Right ventricle myocardium inferior (tissue), 1 donor: Measurements from ENCODE around the gene MTRF1L. TPM values are rescaled to one million over a fixed set of nuclear protein-coding genes. Genes with fewer than 3 reads are reported as not detected.
"Not testable (repeated sequence)": the region's sequence is repeated elsewhere in the genome, so short reads cannot be mapped to it uniquely, and the experiment has no call there.

Source experiments
- ATAC-seq: fragments of 200-7000 bp; cut with Tn5 transposase; one replicate; pipeline ENCODE4 v1.9.1; 2020; ENCODE audit warnings: mild to moderate bottlenecking, moderate library complexity
- DNase-seq: peaks from one replicate; pipeline ENCODE4 v3.0.0; 2021; ENCODE audit errors: missing footprints
- intact Hi-C: fragments of 100-400 bp; cut with DNase I; formaldehyde crosslinking; loops from one replicate; pipeline ENCODE4 v1.11.0; 2022
- total RNA-seq: library from RNA; stranded (reverse); fragmentation: NEBNext Ultra II Directional; extraction: Animal tissue kit (Norgen Biotek cat#: 25700); gene quantifications from one replicate; pipeline ENCODE4 v1.2.1, GENCODE V29; 2021
- donor health status: DM: no; HTN: yes; CAD: no; lungs with severe emphysema.

MTRF1L gene
- total RNA-seq, 1 donor from 2014 or later = 30.8 TPM

DNA sequence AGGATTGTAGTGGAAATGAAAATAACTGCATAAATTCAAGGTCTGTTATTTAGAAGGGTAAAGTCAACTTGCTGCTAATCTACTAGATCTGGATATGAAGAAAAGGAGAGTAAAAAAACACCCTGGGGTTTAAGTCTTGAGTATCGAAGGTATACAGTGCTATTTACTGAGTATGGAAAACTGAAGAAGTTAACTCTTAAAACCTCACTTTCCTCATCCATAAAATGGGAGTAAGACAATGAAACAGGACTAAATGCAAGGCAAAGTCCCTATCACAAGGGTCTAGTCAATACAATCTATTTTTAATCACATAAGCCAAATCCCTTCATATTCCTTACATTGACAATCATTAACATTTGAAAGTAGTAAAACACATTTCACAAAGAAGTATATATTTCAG, 21.9 kb downstream of the MTRF1L start:
- intact Hi-C loops = no loop called here
- DNase-seq (no peak), ATAC-seq (no peak)

DNA sequence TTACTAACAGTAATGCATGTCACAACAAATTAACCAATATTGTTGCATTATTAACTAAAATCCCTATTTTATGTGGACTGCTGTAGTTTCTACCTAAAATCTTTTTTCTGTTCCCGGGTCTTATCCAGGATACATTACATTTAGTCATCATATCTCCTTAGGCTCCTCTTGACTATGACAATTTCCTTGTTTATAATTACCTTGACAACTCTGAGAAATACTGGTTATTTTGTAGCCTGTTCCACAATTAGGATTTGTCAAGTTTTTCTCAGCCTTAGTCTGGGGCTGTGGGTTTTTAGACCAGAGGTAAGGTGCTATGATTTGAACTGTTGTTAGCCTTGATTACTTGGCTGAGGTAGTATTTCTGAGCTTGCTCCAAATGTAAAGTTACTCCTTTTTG, 23.4 kb downstream of the MTRF1L start:
- DNase-seq = no peak
- intact Hi-C loops = no loop called here
- ATAC-seq = no peak

DNA sequence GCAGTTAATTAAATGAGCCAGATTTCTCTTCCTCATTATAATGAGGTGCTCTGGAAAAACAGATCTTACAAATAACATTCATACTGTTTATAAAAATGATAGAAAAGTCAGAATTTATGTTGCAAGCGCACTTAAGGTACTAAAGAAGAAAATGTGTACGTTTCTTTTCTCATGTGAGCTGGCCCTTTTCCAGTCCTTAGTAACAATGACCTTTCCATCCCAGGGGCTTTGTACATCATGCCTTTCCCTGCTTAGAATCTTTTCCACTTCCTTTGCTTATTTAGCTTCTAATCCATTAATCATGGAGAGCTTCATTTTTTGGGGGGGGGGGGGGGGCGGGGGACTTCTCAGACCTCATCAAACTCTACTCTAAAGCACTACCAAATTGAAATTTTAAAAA, 24.5 kb downstream of the MTRF1L start:
- ATAC-seq = no peak
- DNase-seq = no peak
- intact Hi-C loops = no loop called here

DNA sequence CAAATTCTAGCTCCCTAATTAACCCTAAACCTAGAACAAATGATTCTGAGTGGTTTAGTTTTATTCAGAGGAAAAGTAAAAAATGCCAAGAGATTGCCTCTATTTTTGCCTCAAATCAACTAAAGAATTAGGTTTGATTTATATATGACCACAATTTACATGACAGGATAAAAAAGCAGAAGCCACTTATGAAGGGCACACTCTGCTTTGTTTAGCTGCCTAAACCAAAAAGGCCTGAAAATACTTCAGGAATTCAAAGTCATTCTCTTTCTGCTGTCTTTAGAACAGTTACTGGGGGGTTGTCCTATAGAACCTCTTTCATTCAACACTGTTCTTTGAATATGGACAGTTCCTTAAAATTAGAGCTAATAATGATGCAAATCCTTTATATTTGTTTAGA, 25.0 kb downstream of the MTRF1L start:
- intact Hi-C loops = no loop called here
- ATAC-seq (no peak), DNase-seq (no peak)

DNA sequence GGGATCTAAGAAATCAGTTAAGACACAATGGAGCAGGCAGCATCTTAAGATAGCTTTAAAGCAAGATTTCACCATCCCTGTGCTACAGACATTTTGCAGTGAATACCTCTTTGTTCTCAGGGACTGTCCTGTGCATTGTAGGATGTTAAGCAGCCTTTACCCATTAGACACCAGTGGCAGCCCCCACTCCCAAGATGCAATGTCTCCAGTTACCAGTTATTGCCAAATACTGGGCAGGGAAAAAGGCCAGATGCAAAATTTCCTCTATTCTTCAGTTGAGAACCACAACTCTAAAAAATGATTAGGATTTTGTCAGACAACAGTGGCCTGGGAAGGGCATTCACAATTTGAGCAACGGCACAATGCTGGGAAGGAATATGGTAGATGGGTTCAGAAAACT, 25.8 kb downstream of the MTRF1L start:
- DNase-seq = no peak
- ATAC-seq = no peak
- intact Hi-C loops = no loop called here

DNA sequence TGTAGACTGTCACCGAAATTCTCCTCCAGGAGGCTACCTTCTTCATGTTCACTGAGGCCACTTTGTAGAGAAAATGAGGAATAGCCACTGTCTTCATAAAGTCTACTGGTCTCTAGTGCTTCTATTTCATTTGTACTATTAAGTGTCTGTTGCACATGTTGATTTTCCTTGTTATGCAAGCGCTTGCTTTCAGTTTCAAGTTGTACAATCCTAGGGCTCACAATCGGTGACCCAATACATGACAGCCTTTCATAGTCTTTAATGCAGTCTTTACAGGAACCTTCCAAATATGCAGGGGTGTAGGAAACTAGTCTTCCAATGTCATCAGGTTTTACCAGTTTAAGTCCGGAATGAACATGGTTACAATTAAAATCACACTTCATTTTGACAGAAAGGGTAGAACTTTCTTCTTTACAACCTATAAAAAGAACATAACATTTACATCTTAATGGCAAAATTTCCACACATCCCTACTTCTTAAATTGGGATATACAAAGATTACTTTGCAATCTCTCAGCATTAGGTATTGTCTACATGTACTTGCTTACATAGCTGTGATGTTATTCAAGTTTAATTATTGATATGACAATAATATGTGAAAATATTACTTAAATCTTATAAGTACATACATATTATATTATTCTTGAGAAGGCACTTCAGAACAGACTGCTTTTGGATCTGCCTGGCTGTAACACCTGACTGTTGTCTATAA, 27.1 kb downstream of the MTRF1L start:
- ATAC-seq = peak; percentile 54
- intact Hi-C loops = no loop called here
- no peak for DNase-seq

DNA sequence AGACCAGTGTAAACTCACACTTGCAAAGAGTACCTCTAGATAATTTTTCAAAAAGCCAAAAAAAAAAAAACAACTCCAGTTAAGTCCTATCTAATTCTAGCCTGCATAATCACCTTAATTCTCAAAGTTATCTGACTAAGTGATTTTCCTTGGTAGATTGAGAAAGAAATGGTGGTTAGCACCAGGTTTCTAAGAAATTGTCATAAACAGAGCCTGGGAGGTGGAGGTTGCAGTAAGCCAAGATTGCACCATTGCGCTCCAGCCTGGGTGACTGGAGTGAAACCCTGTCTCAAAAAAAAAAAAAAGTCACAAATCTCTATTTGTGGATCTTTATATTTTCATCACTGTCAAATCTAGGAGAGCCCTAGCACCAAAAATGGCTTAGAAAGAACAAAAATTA, 28.6 kb downstream of the MTRF1L start:
- intact Hi-C loops = no loop called here
- ATAC-seq (no peak), DNase-seq (no peak)

DNA sequence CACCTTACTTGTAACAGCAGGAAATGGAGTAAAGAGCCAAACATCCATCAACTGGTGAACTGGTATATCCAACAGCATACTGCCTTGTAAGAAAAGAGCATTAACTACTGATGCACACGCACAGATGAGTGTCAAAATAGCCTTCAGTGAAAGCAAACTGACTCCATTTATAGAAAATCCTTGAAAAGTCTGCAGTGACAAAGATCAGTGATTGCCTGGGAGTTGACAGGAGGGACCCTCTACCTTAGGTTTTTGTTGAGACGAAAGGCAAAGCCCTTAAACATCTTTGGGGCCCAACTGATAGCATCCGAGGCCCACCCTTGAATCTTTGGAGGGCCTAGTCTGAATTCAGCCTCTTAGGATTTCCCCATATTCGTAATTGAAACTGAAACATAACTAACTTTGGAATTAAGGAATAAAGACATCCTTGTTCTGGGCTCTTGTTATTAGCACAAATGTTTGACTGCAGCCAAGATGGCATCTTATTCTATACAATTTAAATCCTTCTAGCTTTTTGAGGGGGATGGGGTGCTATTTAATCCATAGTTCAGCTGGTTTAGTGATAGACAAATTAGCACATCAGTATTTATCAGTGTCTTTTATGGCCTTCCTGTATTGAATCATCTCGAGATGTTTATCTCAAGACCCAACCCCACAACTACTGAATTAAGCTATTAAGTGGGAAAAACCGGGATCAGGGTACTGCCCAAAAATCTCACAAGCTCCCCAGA, 32.7 kb downstream of the MTRF1L start:
- ATAC-seq (no peak), DNase-seq (no peak)
- intact Hi-C loops = no loop called here

DNA sequence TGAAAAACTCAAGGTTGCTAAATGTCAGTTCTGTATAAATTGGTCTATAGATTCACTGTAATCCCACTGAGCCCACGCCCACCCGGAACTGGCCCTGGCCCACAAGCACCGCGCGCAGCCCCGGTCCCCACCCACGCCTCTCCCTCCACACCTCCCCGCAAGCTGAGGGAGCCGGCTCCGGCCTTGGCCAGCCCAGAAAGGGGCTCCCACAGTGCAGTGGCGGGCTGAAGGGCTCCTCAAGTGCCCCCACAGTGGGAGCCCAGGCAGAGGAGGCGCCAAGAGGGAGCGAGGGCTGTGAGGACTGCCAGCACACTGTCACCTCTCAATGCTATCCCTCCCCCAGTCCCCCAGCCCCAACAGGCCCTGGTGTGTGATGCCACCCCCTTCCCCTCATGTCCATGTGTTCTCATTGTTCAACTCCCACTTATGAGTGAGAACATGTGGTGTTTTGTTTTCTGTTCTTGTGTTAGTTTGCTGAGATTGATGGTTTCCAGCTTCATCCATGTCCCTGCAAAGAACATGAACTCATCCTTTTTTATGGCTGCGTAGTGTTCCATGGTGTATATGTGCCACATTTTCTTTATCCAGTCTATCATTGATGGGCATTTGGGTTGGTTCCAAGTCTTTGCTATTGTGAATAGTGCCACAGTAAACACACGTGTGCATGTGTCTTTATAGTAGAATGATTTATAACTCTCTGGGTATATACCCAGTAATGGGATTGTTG, 36.2 kb downstream of the MTRF1L start:
- DNase-seq, ATAC-seq, intact Hi-C loops: not testable (repeated sequence)

DNA sequence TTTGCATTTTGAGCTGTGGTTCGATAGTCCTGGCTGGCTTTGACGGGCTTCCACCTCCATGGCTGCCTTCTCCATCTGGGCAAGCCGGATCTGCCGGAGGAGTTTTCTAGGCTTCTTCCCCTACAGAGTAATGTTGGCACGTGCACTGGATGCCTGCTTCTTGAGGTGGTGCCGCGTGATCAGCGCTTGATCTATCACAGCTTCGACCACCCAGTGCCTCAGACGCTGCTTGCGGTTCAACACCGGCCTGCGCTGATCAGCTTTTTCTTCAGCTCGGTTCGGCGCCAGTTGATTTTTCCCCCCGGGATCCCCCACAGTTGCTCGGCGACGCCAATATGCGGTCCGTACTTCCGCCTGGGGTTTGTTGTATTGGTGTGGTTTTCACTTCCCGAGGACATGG, 43.2 kb downstream of the MTRF1L start:
- ATAC-seq = no peak
- intact Hi-C loops = loop anchor here (10.0 kb wide), 1 partner anchor 405 kb away; no protein-coding TSS in a partner anchor
- no peak for DNase-seq

DNA sequence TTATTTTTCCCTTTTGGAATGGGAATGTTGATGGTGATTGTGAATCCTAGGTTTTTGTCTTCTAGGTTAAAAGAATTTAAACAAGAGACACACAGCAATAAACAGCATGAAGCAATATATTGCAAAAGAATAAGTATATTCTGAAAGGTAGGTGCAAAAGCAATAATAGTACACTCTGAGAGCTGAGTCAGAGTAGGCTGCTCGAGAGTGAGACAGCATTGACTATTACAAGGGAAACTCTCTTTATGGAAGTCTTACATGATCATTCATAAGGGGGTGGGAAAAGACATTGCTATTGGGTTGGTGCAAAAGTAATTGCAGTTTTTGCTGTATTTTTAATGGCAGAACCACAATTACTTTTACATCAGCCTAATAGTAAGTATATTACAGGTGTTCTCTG, 44.7 kb downstream of the MTRF1L start:
- intact Hi-C loops = loop anchor here (10.0 kb wide), 1 partner anchor 403 kb away; no protein-coding TSS in a partner anchor

DNA sequence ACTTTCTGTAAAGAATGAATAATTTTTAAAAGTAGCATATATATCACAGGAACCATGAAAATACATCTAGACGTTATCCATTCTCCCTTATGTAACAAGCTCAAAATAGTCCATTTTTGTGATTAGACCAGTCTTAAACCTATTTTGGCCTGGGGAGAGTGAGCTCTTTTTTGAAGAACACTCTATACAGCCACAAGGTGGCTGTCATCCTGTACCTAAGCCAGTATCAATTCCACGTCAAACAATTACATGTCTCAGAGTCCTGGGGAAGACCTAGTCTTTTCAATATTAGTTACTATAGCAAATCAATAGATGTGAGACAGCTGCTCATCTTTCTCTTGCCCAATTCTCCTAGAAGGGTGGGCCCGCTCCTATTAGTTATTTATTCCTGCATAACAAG, 48.1 kb downstream of the MTRF1L start:
- DNase-seq (no peak), ATAC-seq (no peak)
- intact Hi-C loops = loop anchor here (5.0 to 10.0 kb wide), 2 partner anchors 73 to 400 kb away; no protein-coding TSS in a partner anchor

More for the DNA sequence above, 44.7 kb downstream of the MTRF1L start:
- no peak for DNase-seq
- no peak for ATAC-seq

DNA sequence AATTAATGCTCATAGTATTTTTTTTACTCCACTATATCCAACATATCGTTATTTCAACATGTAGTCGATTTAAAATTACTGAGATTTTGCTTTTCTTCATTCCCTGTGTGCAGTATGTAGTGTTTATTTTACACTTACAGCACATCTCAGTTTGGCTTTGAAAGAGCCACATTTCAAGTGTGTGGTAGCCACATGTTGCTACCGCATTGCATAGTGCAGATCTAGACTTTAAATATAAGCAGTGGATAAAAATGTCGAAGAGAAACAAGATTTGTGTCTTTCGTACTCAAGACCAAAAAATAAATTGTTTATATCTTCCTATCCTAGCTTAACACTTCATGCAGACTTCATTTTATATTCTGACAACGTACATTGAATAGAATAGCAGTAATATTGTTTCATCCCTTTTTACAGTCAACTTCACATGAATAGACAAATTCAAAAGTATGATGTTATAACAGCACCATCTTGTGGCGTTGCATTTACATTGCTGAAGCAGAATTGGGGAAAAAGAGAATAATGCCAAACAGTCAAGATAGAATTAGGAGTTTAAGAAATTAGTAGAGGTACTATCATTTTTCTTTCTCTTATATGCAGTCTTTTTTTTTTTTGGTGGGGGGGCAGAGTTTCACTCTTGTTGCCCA, 49.5 kb downstream of the MTRF1L start:
- no peak for ATAC-seq
- intact Hi-C loops = loop anchor here (5.0 to 10.0 kb wide), 2 partner anchors 74 to 398 kb away; no protein-coding TSS in a partner anchor
- no peak for DNase-seq

DNA sequence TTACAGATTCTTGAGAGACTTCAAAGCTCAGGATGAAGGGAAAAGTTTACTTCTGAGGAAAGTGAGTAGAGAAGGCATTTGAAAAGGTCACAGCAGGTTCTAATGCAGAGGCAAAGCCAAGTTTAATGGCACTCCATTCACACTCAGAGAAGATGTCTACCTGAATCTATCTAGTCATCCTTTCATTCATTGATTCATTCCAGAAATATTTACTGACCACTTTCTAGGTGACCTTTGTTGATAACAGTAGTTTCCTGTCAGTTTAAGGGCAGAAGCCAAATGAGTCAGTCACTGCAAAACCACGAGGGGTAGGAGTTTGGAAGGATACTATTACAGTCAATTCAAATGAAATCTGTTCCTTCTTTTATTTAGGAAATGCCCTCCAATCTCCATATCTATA, 50.5 kb downstream of the MTRF1L start:
- intact Hi-C loops = loop anchor here (5.0 to 10.0 kb wide), 2 partner anchors 75 to 397 kb away; no protein-coding TSS in a partner anchor
- no peak for ATAC-seq
- DNase-seq = no peak

DNA sequence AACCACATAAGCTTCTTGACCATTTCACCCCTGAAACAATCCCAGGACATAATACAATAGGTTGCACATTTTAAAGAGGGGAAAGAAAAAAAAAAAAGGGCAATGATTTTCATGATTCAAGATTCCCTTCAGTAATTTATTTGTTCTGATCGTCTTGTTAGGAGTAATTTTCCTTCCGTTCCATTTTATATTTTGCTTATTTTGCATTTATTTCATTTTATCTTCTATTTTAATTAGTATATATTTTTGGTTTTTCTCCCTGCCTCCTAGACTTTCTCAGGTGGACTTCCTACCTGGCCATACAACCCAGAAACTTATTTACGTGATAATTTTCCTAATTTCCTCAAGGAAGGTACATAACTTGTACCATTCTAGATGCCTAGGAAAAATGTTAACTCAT, 52.3 kb downstream of the MTRF1L start:
- intact Hi-C loops = loop anchor here (5.0 to 10.0 kb wide), 2 partner anchors 77 to 395 kb away; no protein-coding TSS in a partner anchor
- DNase-seq (no peak), ATAC-seq (no peak)

DNA sequence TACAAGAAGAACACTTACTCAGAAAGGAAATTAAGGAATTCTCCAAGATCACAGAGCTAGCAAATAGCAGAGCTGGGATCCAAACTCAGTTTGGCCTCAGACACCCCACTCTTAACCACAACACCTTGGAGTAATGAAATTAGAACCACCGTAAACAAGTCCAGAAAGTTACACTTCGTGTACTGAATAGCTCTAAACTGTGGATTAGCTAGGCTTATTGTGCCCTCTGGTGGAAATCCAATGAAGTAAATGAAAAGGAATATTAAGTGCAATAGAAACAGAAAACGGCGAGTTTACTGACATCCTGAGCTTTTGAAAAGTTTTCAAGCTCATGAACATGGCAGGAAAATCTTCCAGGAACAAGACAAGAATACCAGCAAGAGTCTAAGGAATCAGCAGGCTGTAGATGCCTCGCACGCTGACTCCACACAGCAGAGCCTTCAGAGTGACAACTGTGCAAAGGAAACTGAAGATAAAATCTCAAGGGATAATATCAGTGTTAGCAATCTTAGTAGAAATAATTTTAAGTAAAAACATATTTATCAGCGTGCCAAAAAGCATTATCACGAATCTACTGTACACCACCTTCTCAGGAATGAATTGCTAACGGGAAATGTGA, 54.2 kb downstream of the MTRF1L start:
- no peak for ATAC-seq
- intact Hi-C loops = loop anchor here (1.0 to 5.0 kb wide), 2 partner anchors 84 to 201 kb away; no protein-coding TSS in a partner anchor
- DNase-seq = no peak

DNA sequence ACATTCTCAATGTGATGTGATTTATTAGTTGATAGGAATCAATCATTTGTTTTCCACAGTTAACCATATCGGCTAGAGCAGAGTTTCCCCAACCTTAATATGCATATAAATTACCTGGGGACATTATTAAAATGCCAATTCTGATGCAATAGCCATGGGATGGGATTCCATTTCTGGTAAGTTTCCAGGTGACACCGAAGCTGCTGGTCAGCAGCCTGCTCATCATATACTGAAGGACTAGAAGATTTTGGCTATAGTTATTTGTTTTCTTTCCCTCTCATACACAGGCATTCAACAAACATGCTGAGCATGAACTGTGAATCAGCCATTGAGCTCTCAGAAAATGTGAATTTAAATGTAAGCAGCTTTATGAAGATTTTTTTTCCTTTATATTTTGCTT, 55.5 kb downstream of the MTRF1L start:
- ATAC-seq (no peak), DNase-seq (no peak)
- intact Hi-C loops = loop anchor here (5.0 kb wide), 1 partner anchor 200 kb away; no protein-coding TSS in a partner anchor

DNA sequence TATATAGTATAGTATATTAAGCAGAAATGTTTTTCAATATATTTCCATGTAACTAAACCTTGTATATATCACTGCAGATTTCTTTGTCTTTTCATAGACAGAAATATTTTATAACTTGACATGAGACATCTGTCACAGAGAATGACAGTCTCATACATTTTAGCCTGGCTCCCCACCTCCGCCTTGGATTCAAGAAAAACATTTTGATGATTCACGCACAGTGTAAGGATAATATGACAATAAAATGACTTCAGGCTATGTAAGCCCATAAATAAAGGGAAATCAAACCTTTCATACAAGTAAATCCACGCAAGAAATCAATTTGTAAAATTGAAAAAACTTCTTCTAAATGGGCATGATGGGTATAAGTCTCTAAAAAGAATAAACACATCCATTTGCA, 56.0 kb downstream of the MTRF1L start:
- intact Hi-C loops = loop anchor here (5.0 kb wide), 1 partner anchor 199 kb away; no protein-coding TSS in a partner anchor
- no peak for DNase-seq
- no peak for ATAC-seq
